Glomerular visceral epithelial cell (primary cell): ENCODE data around the gene EGLN1.
A peak's percentile ranks its signal among the peaks of the same experiment; 100 is the strongest.

Source experiments
- DNase-seq: peaks from one replicate; pipeline ENCODE4 v3.0.0-alpha.2; 2016; ENCODE audit errors: extremely low spot score

Gene EGLN1

GRCh38 chr1:231421546-231421970, 529 bp downstream of the EGLN1 start:
- peak; percentile 51 for DNase-seq

- peak; percentile 44 for DNase-seq
Measured at GRCh38 chr1:231420959-231421545, 1.0 kb downstream of the EGLN1 start.

- DNase-seq, result peak; percentile 35
Measured at GRCh38 chr1:231420299-231420958, 1.7 kb downstream of the EGLN1 start.

GRCh38 chr1:231419738-231420298, 2.3 kb downstream of the EGLN1 start:
- DNase-seq, result peak; percentile 16

- DNase-seq, result no peak
Measured at GRCh38 chr1:231419147-231419546, 2.9 kb downstream of the EGLN1 start.

GRCh38 chr1:231418741-231419107, 3.4 kb downstream of the EGLN1 start:
- DNase-seq, result no peak

GRCh38 chr1:231418101-231418740, 3.9 kb downstream of the EGLN1 start:
- no peak for DNase-seq

GRCh38 chr1:231417513-231417912, 4.6 kb downstream of the EGLN1 start:
- no peak for DNase-seq

- DNase-seq, result no peak
Measured at GRCh38 chr1:231416901-231417300, 5.2 kb downstream of the EGLN1 start.

GRCh38 chr1:231415018-231415583, 7.0 kb downstream of the EGLN1 start:
- DNase-seq, result no peak

GRCh38 chr1:231414260-231415016, 7.6 kb downstream of the EGLN1 start:
- DNase-seq, result no peak

GRCh38 chr1:231413749-231414082, 8.4 kb downstream of the EGLN1 start:
- DNase-seq, result no peak

- DNase-seq, result no peak
Measured at GRCh38 chr1:231411036-231411531, 11.0 kb downstream of the EGLN1 start.

GRCh38 chr1:231410036-231410612, 12.0 kb downstream of the EGLN1 start:
- DNase-seq, result no peak

GRCh38 chr1:231408528-231409094, 13.5 kb downstream of the EGLN1 start:
- no peak for DNase-seq

GRCh38 chr1:231407547-231408396, 14.3 kb downstream of the EGLN1 start:
- peak; percentile 47 for DNase-seq

- no peak for DNase-seq
Measured at GRCh38 chr1:231407049-231407448, 15.0 kb downstream of the EGLN1 start.

- DNase-seq, result no peak
Measured at GRCh38 chr1:231404318-231404717, 17.8 kb downstream of the EGLN1 start.

GRCh38 chr1:231401478-231401877, 20.6 kb downstream of the EGLN1 start:
- no peak for DNase-seq
